ENCODE data around the gene KCNMA1.
"Not testable (repeated sequence)": the region's sequence is repeated elsewhere in the genome, so short reads cannot be mapped to it uniquely, and the experiment has no call there.

Gene KCNMA1

GRCh38 chr10:77664008-77664407, 26.4 kb upstream of the KCNMA1 start:
- no peak for DNase-seq (ENCODE audit: low read depth in 2 of 2)

GRCh38 chr10:77661674-77662073, 24.1 kb upstream of the KCNMA1 start:
- DNase-seq (ENCODE audit: low read depth in 2 of 2) = no peak

GRCh38 chr10:77661100-77661499, 23.5 kb upstream of the KCNMA1 start:
- no peak for DNase-seq (ENCODE audit: low read depth in 2 of 2)

DNA sequence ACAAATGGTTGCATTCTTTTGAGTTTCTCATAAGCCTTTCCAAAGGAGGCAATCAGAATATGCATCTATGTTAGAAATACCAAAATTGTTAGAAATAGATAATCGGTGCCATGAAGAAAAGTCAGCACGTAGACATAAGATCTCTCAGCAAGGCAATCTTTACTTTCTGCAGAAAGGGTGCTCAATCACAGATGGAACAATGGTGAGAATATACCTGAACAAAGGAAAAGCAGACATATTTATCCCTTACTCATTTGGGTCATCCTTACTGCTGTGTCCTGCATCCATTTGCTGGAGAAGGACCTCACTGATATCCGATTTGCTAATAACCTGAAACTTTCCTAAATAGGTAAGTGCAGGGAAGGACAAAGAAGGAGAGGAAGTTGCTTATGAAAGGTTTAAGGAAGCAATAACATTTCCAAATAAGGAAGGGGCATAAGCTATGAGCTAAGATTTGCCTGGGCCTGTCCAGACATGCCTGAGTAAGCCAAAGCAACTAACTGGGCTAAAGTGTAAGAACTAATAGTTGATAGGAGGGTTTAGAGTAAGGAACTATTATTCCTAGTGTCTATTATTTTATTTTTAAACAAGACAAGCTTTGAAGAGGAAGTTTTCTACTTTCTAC, 21.6 kb upstream of the KCNMA1 start:
- not testable (repeated sequence) for DNase-seq (ENCODE audit: low read depth in 2 of 2)

- DNase-seq (ENCODE audit: low read depth in 2 of 2) = no peak
These were observed 15.6 kb upstream of the KCNMA1 start for GRCh38 chr10:77653210-77653609.

DNA sequence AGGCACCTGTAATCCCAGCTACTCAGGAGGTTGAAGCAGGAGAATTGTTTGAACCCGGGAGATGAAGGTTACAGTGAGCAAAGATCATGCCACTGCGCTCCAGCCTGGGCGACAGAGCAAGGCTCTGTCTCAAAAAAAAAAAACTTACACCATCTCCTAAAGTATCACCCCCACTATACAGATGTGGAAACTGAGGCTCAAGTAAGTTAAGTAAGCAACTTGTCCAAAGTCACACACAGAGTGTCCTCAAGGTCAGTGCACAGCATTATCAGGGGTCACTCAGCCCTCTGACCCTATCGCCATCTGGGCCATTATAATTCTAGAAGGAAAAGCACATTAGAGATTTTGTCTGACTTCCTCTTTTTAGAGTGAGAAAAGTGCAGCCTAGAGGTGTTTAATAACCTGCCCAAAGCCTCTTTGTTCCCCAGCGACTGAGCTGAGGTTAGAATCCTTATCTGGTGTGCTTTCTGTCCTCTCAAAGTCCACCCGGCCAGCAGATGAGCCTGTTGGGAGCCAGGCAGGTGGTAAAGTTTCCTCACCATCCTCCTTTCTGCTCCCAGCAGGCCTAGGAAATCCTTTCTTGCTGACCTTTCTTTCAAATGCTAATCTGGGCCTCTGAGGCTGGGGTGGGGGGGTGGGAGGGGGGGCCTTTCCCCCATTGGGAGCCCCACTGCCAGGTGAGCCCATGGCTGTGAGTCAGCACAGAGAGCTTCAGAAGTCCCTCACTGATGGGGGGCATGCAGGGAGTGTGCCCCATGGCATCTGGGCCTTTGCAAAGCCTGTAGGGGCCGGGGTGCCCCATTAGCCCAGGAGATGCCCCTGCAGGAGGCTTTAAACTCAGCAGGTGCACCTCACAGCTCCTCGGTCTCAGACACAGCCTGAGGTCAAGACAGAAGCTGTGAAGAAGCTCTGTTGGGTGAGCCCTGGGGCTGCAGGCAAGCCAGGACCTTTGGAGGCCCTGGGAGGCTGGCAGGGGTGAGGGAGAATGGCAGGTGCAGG, 12.0 kb upstream of the KCNMA1 start:
- DNase-seq (ENCODE audit: low read depth in 2 of 2) = no peak

DNA sequence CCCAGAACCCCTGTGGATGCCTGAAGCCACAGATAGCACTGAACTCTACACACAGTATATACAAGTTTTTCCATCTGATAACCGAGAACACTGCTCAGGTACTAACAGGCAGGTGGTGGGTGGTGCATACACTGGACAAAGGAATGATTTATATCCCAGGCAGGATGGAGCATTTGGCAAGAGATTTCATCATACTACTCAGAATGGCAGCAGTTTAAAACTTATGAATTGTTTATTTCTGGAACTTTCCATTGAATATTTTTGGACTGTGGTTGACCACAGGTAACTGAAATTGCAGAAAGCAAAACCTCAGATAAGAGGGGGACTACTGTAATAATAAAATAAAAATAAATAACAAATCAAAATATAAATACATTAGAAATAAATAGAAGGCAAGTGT, 10.9 kb upstream of the KCNMA1 start:
- no peak for DNase-seq (ENCODE audit: low read depth in 2 of 2)

DNA sequence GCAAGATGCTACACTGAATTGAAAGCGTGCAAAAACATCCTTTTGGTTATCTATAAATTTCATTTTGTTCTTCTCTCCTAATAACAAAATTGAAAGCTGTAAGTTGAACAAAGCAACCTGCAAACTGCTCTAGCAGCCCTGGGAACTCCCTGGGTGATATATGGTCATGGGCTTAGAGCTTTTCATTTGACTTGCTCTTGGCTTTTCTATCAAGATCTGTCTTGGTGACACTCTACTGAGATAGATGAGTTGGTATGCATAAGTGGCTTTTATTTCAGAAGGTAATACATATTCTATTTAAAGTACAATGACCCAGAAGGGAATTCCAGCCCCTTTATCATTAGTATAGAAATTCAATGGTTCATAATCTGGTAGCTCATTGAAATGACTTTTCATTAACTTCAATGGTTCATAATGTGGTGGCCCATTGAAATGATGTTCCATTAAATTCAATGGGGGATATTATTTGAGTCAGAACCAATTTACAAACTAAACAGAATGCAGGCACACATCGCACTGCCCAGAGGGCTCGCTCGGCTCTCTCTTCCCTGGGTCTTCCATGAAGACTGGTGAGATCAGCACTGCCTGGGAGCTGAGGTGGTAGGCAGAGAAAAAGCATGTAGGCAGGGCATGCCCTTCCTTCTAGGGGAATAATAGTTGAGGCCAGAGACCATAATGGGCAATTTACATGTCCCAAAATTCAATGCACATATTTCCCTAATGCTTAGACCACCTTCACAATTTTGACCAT, 10.1 kb upstream of the KCNMA1 start:
- DNase-seq (ENCODE audit: low read depth in 2 of 2) = no peak

DNA sequence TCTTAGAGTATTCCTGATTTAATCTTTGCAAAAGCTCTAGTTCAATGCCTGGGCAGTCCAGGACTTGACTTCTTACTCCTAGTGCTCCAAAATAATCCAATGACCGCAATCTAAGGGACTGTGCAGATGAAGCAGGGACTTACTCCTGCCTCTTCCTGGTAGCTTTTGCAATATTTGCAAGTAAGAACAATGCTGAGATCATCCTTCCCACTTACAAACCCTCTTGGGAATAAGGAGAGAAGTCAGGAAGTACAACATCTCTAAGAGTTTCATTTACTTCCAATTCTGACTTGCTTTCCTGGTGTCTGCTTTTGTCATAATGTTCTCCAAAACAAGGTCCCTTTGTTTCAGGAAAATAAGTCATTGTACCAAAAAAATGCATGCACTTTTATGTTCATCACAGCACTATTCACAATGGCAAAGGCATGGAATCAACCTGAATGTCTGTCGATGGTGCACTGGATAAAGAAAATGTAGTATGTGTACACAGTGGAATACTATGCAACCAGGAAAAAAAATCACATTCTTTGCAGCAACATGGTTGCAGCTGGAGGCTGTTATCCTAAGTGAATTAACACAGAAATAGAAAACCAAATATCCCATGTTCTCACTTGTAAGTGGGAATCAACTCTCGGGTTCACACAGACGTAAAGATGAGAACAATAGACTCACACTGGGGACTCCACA, 7.1 kb upstream of the KCNMA1 start:
- DNase-seq (ENCODE audit: low read depth in 2 of 2) = no peak

- no peak for DNase-seq (ENCODE audit: low read depth in 2 of 2)
These were observed 6.3 kb upstream of the KCNMA1 start for GRCh38 chr10:77643795-77644468.

GRCh38 chr10:77641788-77642397, 4.3 kb upstream of the KCNMA1 start:
- DNase-seq (ENCODE audit: low read depth in 2 of 2) = peak; percentile 62 to 73

DNA sequence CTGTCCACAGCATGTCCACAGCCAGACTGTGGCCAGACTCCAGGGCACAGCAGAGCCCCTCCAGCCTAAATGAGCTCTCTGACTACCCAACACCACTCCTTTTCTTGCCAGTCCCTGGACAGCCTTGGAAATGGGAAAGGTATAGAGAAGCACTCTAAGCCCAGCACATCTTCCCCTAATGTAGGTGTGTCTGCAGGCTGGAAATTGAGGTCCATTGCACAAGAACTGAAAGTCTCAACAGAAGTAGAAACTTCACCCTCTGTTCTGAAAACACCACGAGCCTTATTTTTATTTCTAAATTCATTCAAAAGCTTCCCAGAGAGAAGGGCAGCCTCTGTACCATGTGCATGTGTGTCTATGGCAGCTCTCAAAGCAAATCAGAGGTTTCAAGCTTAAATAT, 3.7 kb upstream of the KCNMA1 start:
- DNase-seq (ENCODE audit: low read depth in 2 of 2) = no peak

DNA sequence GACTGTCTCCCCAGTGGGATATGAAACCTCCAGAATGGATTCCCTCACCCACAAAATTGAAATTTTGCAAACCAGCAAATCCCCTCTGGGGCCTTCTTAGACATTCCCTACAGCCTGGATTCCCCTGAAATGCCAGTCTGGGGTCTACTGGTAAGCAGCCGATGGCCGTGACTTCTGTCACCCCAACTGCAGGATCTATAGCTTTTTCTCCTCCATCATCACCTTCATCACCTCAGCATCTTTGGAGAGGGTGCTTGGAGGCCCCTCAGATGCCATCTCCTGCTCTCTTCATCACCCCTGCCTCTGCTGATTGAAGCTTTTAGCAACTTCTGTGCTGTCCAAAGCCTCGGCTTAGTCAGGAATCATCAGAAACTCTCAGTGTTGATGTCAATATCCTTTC, 2.6 kb upstream of the KCNMA1 start:
- DNase-seq (ENCODE audit: low read depth in 2 of 2) = no peak

GRCh38 chr10:77639756-77640155, 2.1 kb upstream of the KCNMA1 start:
- DNase-seq (ENCODE audit: low read depth in 2 of 2) = no peak

- no peak for DNase-seq (ENCODE audit: low read depth in 2 of 2)
These were observed 903 bp upstream of the KCNMA1 start for GRCh38 chr10:77638321-77639101.

DNA sequence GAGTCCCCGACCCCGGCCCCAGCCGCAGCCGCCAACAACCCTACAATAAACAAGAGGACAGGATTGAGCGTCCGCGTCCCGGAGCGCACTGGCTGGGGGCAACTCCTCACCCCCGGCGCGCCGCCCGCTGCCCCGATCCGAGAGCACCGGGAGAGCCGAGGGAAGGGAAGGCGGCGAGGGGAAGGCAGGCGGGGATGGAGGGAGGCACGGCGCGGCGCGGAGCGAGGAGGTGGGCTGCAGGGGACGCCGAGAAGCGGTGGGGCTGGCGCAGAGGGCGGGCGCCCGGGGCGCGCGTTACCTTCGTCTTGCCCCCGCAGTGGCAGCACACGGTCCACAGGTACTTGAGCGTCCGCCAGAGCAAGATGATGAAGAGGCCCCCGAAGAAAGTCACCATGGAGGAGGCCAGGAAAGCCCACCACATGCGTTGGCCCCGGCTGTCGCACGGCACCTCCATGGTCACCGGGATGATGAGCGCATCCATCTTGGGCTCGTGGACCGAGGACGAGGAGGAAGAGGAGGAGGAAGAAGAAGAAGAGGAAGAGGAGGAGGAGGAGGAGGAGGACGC, 559 bp downstream of the KCNMA1 start:
- no peak for DNase-seq (ENCODE audit: low read depth in 2 of 2)

DNA sequence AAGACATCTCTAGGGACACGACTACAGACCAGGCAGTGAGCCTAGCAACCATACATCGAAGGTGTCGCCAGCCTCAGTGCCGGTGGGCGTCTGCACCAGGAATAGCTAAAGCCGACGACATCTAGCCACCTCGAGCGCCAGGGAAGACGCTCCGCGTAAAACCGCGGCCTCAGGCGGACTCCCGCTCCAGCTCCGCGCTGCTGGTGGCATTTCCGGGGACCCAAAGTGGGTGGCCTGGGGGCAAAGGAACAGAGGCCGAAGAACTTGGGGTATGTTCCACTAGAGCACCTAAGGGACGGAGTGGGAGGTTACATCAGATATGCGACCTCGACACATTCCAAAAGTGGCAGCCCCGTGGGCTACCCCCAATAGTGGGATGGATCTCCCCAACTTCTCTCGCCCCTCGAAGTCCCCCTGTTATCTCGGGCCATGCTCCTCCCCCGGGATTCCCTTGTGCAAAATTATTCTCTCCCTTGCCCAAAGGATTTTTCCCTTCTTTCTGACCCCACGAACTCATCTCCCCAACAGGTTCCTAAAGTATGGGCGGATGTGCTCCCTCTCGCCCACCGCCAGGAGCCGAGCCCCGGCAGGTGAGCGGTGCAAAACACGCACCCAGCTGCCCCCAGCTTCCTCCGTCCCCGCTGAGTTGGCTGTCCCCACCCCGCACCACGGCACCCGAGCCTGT, 1.2 kb downstream of the KCNMA1 start:
- no peak for DNase-seq (ENCODE audit: low read depth in 2 of 2)

- no peak for DNase-seq (ENCODE audit: low read depth in 2 of 2)
These were observed 2.0 kb downstream of the KCNMA1 start for GRCh38 chr10:77635402-77636227.
